HepG2 (cell line): ENCODE results near the gene RNASE8. TPM values are rescaled to one million over a fixed set of nuclear protein-coding genes. Genes with fewer than 3 reads are reported as not detected.

ENCODE experiments used
- CBX1 ChIP-seq: IDR thresholded peaks from one replicate; pipeline ENCODE4 v1.6.1; 2016; ENCODE audit warnings: antibody characterized with exemption, low read depth
- polyA plus RNA-seq, 8 experiments: library from polyadenylated mRNA; depleted of rRNA in 3 of 8; stranded (reverse) in 7 of 8; unstranded in 1 of 8; fragments of >200 nt; fragmentation: Illumina TruSeq in 4 of 8; extraction: Trizol in 4 of 8; gene quantifications; 2 replicates each; pipeline versions ENCODE4 v1.2.1 to v1.2.3, GENCODE V29; 2011 to 2016; ENCODE audit warnings: low read depth in 4 of 8, missing spikeins in 1 of 8, mixed read lengths in 1 of 8; ENCODE audit not compliant: insufficient read depth in 1 of 8
- total RNA-seq, 5 experiments: library from RNA; depleted of rRNA; stranded (reverse); fragments of >200 nt; fragmentation: Illumina TruSeq; extraction: Trizol; gene quantifications; 2 replicates each; pipeline ENCODE4 v1.2.3, GENCODE V29; 2016; ENCODE audit warnings: low read depth in 1 of 5
- TF ChIP-seq, protein P1 (sequence below): sonication (generic); IDR thresholded peaks from 2 replicates; pipeline ENCODE4 v1.6.1; 2016; ENCODE audit warnings: low read depth, borderline replicate concordance
- TF ChIP-seq, protein P2 (sequence below): sonication (generic); formaldehyde crosslinking; IDR thresholded peaks from 2 replicates; pipeline ENCODE4 v1.8.1; 2022; ENCODE audit warnings: low read depth, mild to moderate bottlenecking, missing genetic modification reagents
- TF ChIP-seq, protein P3 (sequence below), 2 experiments: sonication (generic) in 1 of 2; formaldehyde crosslinking in 1 of 2; IDR thresholded peaks; 2 replicates each; pipeline versions ENCODE4 v1.5.1 to v1.6.1; 2011 to 2020; ENCODE audit warnings: borderline replicate concordance in 1 of 2, low read depth in 1 of 2, low read length in 1 of 2, mild to moderate bottlenecking in 1 of 2, missing genetic modification reagents in 1 of 2, moderate library complexity in 1 of 2
- TF ChIP-seq, protein P4 (sequence below): sonication (generic); formaldehyde crosslinking; IDR thresholded peaks from 2 replicates; pipeline ENCODE4 v1.4.0; 2020; ENCODE audit warnings: missing genetic modification reagents
- TF ChIP-seq, protein P5 (sequence below): sonication (generic); formaldehyde crosslinking; IDR thresholded peaks from 2 replicates; pipeline ENCODE4 v1.4.0; 2020; ENCODE audit warnings: missing genetic modification reagents, borderline replicate concordance
- TF ChIP-seq, protein P6 (sequence below): sonication (generic); formaldehyde crosslinking; IDR thresholded peaks from 2 replicates; pipeline ENCODE4 v1.4.0; 2020; ENCODE audit warnings: missing genetic modification reagents, borderline replicate concordance

Gene RNASE8
- total and polyA plus RNA-seq, 2 of the 13 experiments (the other 11 are each of a cell fraction or from before 2014, with no cell fraction given), result not detected

DNA sequence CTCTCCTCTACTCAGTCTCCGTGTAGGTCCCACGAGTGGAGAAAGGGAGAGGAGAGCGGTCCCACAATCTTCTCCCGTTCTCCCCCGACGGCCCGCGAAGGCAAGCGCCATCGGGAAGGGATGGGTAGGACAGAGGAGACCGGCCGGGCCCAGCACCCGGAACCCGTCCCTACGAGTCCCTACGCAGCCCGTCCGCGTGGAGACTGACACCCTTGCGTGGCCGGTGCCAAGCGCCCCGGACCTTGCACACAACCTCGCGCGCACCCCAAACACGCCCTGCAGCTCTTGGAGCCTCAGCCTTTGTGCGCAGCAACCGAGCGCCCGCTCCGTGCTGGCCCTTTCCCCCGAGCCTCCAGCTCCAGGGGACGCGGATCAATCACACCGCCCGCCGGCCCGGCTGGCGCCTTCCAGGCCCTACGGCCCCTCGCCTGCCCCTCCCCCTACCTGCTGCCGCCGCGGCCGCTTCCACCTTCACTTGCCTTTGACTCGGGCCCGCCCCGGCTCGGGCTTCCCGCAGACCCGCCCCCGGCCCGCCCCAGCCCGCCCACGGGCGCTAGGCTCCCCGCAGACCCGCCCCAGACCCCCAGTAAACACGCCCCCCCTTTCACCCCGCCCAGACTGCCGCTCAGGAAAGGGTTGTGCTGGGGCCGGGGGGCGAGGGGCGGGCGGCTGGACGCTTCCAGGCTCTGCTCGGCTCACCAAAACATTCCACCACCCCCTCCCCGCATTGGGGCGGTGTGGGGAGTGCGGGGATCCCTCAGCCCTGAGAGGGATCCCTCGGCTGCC is 32.8 kb upstream of the RNASE8 start, which contains the start of gene NDRG2 (continued):
- TF ChIP-seq, protein P1, sequence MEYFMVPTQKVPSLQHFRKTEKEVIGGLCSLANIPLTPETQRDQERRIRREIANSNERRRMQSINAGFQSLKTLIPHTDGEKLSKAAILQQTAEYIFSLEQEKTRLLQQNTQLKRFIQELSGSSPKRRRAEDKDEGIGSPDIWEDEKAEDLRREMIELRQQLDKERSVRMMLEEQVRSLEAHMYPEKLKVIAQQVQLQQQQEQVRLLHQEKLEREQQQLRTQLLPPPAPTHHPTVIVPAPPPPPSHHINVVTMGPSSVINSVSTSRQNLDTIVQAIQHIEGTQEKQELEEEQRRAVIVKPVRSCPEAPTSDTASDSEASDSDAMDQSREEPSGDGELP, result peak; percentile 55; the same call in 1 of the 2 replicates
- TF ChIP-seq, protein P2, sequence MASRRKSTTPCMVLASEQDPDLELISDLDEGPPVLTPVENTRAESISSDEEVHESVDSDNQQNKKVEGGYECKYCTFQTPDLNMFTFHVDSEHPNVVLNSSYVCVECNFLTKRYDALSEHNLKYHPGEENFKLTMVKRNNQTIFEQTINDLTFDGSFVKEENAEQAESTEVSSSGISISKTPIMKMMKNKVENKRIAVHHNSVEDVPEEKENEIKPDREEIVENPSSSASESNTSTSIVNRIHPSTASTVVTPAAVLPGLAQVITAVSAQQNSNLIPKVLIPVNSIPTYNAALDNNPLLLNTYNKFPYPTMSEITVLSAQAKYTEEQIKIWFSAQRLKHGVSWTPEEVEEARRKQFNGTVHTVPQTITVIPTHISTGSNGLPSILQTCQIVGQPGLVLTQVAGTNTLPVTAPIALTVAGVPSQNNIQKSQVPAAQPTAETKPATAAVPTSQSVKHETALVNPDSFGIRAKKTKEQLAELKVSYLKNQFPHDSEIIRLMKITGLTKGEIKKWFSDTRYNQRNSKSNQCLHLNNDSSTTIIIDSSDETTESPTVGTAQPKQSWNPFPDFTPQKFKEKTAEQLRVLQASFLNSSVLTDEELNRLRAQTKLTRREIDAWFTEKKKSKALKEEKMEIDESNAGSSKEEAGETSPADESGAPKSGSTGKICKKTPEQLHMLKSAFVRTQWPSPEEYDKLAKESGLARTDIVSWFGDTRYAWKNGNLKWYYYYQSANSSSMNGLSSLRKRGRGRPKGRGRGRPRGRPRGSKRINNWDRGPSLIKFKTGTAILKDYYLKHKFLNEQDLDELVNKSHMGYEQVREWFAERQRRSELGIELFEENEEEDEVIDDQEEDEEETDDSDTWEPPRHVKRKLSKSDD, result 0 out of 2 replicates have a peak, but pooled peaks have one; percentile 44
- TF ChIP-seq, protein P3, sequence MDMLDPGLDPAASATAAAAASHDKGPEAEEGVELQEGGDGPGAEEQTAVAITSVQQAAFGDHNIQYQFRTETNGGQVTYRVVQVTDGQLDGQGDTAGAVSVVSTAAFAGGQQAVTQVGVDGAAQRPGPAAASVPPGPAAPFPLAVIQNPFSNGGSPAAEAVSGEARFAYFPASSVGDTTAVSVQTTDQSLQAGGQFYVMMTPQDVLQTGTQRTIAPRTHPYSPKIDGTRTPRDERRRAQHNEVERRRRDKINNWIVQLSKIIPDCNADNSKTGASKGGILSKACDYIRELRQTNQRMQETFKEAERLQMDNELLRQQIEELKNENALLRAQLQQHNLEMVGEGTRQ (IDR thresholded peaks at IDR 0.05; ENCODE audit: low read depth, low read length), result no peak
- TF ChIP-seq, protein P3 (CRISPR knock-in tag; IDR thresholded peaks at IDR 0.05; ENCODE audit: borderline replicate concordance), result no peak
- TF ChIP-seq, protein P4, sequence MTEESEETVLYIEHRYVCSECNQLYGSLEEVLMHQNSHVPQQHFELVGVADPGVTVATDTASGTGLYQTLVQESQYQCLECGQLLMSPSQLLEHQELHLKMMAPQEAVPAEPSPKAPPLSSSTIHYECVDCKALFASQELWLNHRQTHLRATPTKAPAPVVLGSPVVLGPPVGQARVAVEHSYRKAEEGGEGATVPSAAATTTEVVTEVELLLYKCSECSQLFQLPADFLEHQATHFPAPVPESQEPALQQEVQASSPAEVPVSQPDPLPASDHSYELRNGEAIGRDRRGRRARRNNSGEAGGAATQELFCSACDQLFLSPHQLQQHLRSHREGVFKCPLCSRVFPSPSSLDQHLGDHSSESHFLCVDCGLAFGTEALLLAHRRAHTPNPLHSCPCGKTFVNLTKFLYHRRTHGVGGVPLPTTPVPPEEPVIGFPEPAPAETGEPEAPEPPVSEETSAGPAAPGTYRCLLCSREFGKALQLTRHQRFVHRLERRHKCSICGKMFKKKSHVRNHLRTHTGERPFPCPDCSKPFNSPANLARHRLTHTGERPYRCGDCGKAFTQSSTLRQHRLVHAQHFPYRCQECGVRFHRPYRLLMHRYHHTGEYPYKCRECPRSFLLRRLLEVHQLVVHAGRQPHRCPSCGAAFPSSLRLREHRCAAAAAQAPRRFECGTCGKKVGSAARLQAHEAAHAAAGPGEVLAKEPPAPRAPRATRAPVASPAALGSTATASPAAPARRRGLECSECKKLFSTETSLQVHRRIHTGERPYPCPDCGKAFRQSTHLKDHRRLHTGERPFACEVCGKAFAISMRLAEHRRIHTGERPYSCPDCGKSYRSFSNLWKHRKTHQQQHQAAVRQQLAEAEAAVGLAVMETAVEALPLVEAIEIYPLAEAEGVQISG (CRISPR knock-in tag), result peak; percentile 69
- TF ChIP-seq, protein P5, sequence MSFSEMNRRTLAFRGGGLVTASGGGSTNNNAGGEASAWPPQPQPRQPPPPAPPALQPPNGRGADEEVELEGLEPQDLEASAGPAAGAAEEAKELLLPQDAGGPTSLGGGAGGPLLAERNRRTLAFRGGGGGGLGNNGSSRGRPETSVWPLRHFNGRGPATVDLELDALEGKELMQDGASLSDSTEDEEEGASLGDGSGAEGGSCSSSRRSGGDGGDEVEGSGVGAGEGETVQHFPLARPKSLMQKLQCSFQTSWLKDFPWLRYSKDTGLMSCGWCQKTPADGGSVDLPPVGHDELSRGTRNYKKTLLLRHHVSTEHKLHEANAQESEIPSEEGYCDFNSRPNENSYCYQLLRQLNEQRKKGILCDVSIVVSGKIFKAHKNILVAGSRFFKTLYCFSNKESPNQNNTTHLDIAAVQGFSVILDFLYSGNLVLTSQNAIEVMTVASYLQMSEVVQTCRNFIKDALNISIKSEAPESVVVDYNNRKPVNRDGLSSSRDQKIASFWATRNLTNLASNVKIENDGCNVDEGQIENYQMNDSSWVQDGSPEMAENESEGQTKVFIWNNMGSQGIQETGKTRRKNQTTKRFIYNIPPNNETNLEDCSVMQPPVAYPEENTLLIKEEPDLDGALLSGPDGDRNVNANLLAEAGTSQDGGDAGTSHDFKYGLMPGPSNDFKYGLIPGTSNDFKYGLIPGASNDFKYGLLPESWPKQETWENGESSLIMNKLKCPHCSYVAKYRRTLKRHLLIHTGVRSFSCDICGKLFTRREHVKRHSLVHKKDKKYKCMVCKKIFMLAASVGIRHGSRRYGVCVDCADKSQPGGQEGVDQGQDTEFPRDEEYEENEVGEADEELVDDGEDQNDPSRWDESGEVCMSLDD (CRISPR knock-in tag), result peak; percentile 35; the same call in 1 of the 2 replicates
- TF ChIP-seq, protein P6, sequence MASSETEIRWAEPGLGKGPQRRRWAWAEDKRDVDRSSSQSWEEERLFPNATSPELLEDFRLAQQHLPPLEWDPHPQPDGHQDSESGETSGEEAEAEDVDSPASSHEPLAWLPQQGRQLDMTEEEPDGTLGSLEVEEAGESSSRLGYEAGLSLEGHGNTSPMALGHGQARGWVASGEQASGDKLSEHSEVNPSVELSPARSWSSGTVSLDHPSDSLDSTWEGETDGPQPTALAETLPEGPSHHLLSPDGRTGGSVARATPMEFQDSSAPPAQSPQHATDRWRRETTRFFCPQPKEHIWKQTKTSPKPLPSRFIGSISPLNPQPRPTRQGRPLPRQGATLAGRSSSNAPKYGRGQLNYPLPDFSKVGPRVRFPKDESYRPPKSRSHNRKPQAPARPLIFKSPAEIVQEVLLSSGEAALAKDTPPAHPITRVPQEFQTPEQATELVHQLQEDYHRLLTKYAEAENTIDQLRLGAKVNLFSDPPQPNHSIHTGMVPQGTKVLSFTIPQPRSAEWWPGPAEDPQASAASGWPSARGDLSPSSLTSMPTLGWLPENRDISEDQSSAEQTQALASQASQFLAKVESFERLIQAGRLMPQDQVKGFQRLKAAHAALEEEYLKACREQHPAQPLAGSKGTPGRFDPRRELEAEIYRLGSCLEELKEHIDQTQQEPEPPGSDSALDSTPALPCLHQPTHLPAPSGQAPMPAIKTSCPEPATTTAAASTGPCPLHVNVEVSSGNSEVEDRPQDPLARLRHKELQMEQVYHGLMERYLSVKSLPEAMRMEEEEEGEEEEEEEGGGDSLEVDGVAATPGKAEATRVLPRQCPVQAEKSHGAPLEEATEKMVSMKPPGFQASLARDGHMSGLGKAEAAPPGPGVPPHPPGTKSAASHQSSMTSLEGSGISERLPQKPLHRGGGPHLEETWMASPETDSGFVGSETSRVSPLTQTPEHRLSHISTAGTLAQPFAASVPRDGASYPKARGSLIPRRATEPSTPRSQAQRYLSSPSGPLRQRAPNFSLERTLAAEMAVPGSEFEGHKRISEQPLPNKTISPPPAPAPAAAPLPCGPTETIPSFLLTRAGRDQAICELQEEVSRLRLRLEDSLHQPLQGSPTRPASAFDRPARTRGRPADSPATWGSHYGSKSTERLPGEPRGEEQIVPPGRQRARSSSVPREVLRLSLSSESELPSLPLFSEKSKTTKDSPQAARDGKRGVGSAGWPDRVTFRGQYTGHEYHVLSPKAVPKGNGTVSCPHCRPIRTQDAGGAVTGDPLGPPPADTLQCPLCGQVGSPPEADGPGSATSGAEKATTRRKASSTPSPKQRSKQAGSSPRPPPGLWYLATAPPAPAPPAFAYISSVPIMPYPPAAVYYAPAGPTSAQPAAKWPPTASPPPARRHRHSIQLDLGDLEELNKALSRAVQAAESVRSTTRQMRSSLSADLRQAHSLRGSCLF (CRISPR knock-in tag), result no peak; the same call in 1 of the 2 replicates
- TF ChIP-seq CBX1, result no peak
